K562 (cell line): Measurements from ENCODE around the gene LARP4B. TPM values are rescaled to one million over a fixed set of nuclear protein-coding genes. Genes with fewer than 3 reads are reported as not detected.

Experiments used
- ATAC-seq: fragments of 200-7000 bp; cut with Tn5 transposase; 3 replicates; pipeline ENCODE4 v1.9.1; 2020; ENCODE audit warnings: moderate library complexity
- BruUV-seq: library from RNA; stranded (reverse); fragments of 400-500 nt; replicated peaks from 2 replicates; lab custom pipeline; 2021; lab: Mats Ljungman, UMichigan
- CTCF ChIA-PET: fragments of 300-600 bp; formaldehyde crosslinking; extraction: SDS; loops from one replicate; lab custom pipeline; 2021; ENCODE audit warnings: low intra/inter-chr PET ratio; lab: Yijun Ruan, JAX
- POLR2A ChIA-PET: fragments of 300-600, 350-650 bp; sonication (Branson Sonifier 250); formaldehyde crosslinking; extraction: SDS; loops from one replicate; lab custom pipeline; 2021; ENCODE audit warnings: antibody characterized with exemption, inconsistent platforms; lab: Yijun Ruan, JAX
- DNase-seq, 4 experiments: peaks; one replicate each; pipeline versions ENCODE4 v3.0.0 to v3.0.0-alpha.2; 2011 to 2018; ENCODE audit warnings: low spot score in 3 of 4, mixed read lengths in 3 of 4; ENCODE audit errors: extremely low read depth in 1 of 4
- FAIRE-seq: peaks from 2 replicates; lab custom pipeline; 2011; peaks lifted over from hg19 to GRCh38; lab: Jason Lieb, UNC
- H2AFZ ChIP-seq: 2 replicates; pipeline ENCODE4 v1.6.0; 2011; ENCODE audit warnings: low read depth, low read length, control low read depth, inconsistent platforms
- H3K27ac ChIP-seq: fragments of 200-600 bp; 3 replicates; pipeline ENCODE4 v1.8.0; 2011; ENCODE audit warnings: low read depth, mild to moderate bottlenecking, control low read depth, inconsistent platforms, low read length, moderate library complexity, mixed read lengths; ENCODE audit errors: extremely low read depth
- H3K27me3 ChIP-seq, 2 experiments: fragments of 300-600 bp in 1 of 2; 2 replicates in 1 of 2; 3 replicates in 1 of 2; pipeline versions ENCODE4 v1.6.0 to v1.8.0; 2011; ENCODE audit warnings: inconsistent platforms in 2 of 2, low read length in 2 of 2, mild to moderate bottlenecking in 1 of 2, mixed read lengths in 1 of 2, moderate library complexity in 1 of 2; ENCODE audit not compliant: control insufficient read depth in 2 of 2, insufficient read depth in 2 of 2
- H3K36me3 ChIP-seq: fragments of 300-600 bp; 3 replicates; pipeline ENCODE4 v1.8.0; 2011; ENCODE audit warnings: mild to moderate bottlenecking, low read length, inconsistent platforms; ENCODE audit not compliant: control insufficient read depth, insufficient read depth
- H3K4me1 ChIP-seq, 2 experiments: fragments of 200-600 bp in 1 of 2; replicated peaks in 1 of 2; 2 replicates in 1 of 2; 3 replicates in 1 of 2; pipeline versions ENCODE4 v1.5.1 to v1.8.0; 2011; ENCODE audit warnings: inconsistent platforms in 2 of 2, low read length in 2 of 2, mild to moderate bottlenecking in 1 of 2, mixed read lengths in 1 of 2, moderate library complexity in 1 of 2; ENCODE audit not compliant: control insufficient read depth in 2 of 2, insufficient read depth in 2 of 2
- H3K4me2 ChIP-seq: 2 replicates; pipeline ENCODE4 v1.6.1; 2011; ENCODE audit warnings: low read length, control low read depth, inconsistent platforms, mixed read lengths; ENCODE audit not compliant: insufficient read depth
- H3K4me3 ChIP-seq: fragments of 200-600 bp; sonication (generic), shearing (Covaris generic); 2 replicates; pipeline ENCODE4 v1.5.1; 2016; ENCODE audit warnings: control low read depth, inconsistent platforms
- H3K79me2 ChIP-seq: fragments of 200-600 bp; 3 replicates; pipeline ENCODE4 v1.8.0; 2011; ENCODE audit warnings: low read length, inconsistent platforms; ENCODE audit not compliant: control insufficient read depth, insufficient read depth
- H3K9ac ChIP-seq, 2 experiments: 2 replicates each; pipeline versions ENCODE4 v1.6.0 to v1.6.1; 2011; ENCODE audit warnings: low read depth in 2 of 2, low read length in 2 of 2, control low read depth in 1 of 2, inconsistent platforms in 1 of 2, mild to moderate bottlenecking in 1 of 2, mixed read lengths in 1 of 2; ENCODE audit not compliant: insufficient read depth in 1 of 2
- H3K9me1 ChIP-seq: one replicate; pipeline ENCODE4 v1.6.0; 2011; ENCODE audit warnings: inconsistent platforms, mild to moderate bottlenecking, low read length, moderate library complexity; ENCODE audit not compliant: control insufficient read depth, insufficient read depth
- H3K9me3 ChIP-seq: replicated peaks from 2 replicates; pipeline ENCODE4 v1.5.1; 2011; ENCODE audit warnings: low read depth, low read length, inconsistent platforms; ENCODE audit not compliant: control insufficient read depth, insufficient read depth
- H4K20me1 ChIP-seq: replicated peaks from 2 replicates; pipeline ENCODE4 v1.6.1; 2011; ENCODE audit warnings: low read length, inconsistent platforms, mixed read lengths; ENCODE audit not compliant: control insufficient read depth, insufficient read depth
- ARID2 ChIP-seq: fragments of 450-650 bp; IDR thresholded peaks from 2 replicates; pipeline ENCODE4 v1.6.1; 2017; ENCODE audit warnings: antibody characterized with exemption, mild to moderate bottlenecking
- BCOR ChIP-seq: fragments of 450-650 bp; IDR thresholded peaks from 2 replicates; pipeline ENCODE4 v1.6.1; 2016
- BRCA1 ChIP-seq, 2 experiments: fragments of 450-650 bp in 1 of 2; sonication (generic) in 1 of 2; formaldehyde crosslinking in 1 of 2; IDR thresholded peaks; 2 replicates each; pipeline versions ENCODE4 v1.5.0 to v1.6.1; 2017 to 2020; ENCODE audit warnings: mild to moderate bottlenecking in 1 of 2, missing genetic modification reagents in 1 of 2
- KLF1 ChIP-seq: fragments of 450-650 bp; IDR thresholded peaks from 2 replicates; pipeline ENCODE4 v1.6.1; 2016; ENCODE audit warnings: missing genetic modification characterization, missing compliant biosample characterization
- NELFE ChIP-seq: IDR thresholded peaks from 2 replicates; pipeline ENCODE4 v1.6.1; 2011; ENCODE audit warnings: mild to moderate bottlenecking; ENCODE audit not compliant: insufficient read depth, insufficient read length
- NONO ChIP-seq, 2 experiments: fragments of 200-400 bp in 1 of 2; fragments of 450-650 bp in 1 of 2; formaldehyde crosslinking in 1 of 2; IDR thresholded peaks; 2 replicates each; pipeline ENCODE4 v1.6.1; 2017; ENCODE audit warnings: low read depth in 2 of 2, mild to moderate bottlenecking in 2 of 2, moderate library complexity in 2 of 2, low read length in 1 of 2
- NR2C2 ChIP-seq, 2 experiments: fragments of 200-800 bp in 1 of 2; sonication (Bioruptor generic) in 1 of 2; sonication (generic) in 1 of 2; formaldehyde crosslinking in 1 of 2; IDR thresholded peaks; 2 replicates each; pipeline versions ENCODE4 v1.6.1 to v1.8.0; 2016 to 2022; ENCODE audit warnings: mild to moderate bottlenecking in 1 of 2, missing compliant biosample characterization in 1 of 2, missing genetic modification characterization in 1 of 2, missing genetic modification reagents in 1 of 2
- NRF1 ChIP-seq, 2 experiments: fragments of 450-650 bp; IDR thresholded peaks in 1 of 2; conservative IDR thresholded peaks in 1 of 2; 2 replicates each; pipeline ENCODE4 v1.6.1; 2014; ENCODE audit warnings: mild to moderate bottlenecking in 2 of 2
- PHF20 ChIP-seq: fragments of 450-650 bp; IDR thresholded peaks from 2 replicates; pipeline ENCODE4 v1.6.1; 2018; ENCODE audit not compliant: partially characterized antibody
- SP1 ChIP-seq: sonication (generic); formaldehyde crosslinking; IDR thresholded peaks from 2 replicates; pipeline ENCODE4 v1.8.1; 2022; ENCODE audit warnings: mild to moderate bottlenecking, missing genetic modification reagents
- TGIF2 ChIP-seq: sonication (generic); formaldehyde crosslinking; IDR thresholded peaks from 2 replicates; pipeline ENCODE4 v1.8.1; 2022; ENCODE audit warnings: mild to moderate bottlenecking, missing genetic modification reagents, moderate library complexity
- ZNF212 ChIP-seq: fragments of 450-650 bp; formaldehyde crosslinking; IDR thresholded peaks from 2 replicates; pipeline ENCODE4 v1.4.0; 2020; ENCODE audit warnings: mild to moderate bottlenecking
- ZNF445 ChIP-seq: fragments of 250-450 bp; sonication (Bioruptor Pico); IDR thresholded peaks from 2 replicates; pipeline ENCODE4 v1.4.0; 2020; ENCODE audit warnings: low read depth, mild to moderate bottlenecking, moderate library complexity
- ZNF644 ChIP-seq: fragments of 200-800 bp; sonication (Bioruptor generic); IDR thresholded peaks from 2 replicates; pipeline ENCODE4 v1.6.1; 2016; ENCODE audit warnings: low read depth, missing genetic modification characterization, missing compliant biosample characterization
- WGBS: fragments of 100-300 bp; shearing (Covaris generic); methylation state at CpG from one replicate; pipeline ENCODE4 v1.1.6; 2016; ENCODE audit warnings: low coverage, mixed read lengths; ENCODE audit not compliant: insufficient coverage; ENCODE audit errors: missing lambda C conversion rate; 5-methylcytosine and 5-hydroxymethylcytosine counted together
- in situ Hi-C: fragments of 300-500 bp; cut with MboI; formaldehyde crosslinking; loops from 4 replicates; pipeline ENCODE4 v1.15.0; 2018; ENCODE audit warnings: inconsistent platforms, mixed read lengths
- intact Hi-C: fragments of 100-400 bp; cut with micrococcal nuclease; formaldehyde crosslinking; loops from 2 replicates; pipeline ENCODE4 v1.14.2; 2022
- polyA plus RNA-seq, 8 experiments: library from polyadenylated mRNA; depleted of rRNA in 4 of 8; stranded (reverse) in 5 of 8; unstranded in 3 of 8; fragments of >200 nt; fragmentation: Nextera tagmentation in 2 of 8; fragmentation: Illumina TruSeq in 1 of 8; extraction: Ambion mirVana in 2 of 8; extraction: Trizol in 1 of 8; gene quantifications; 2 replicates each; pipeline versions ENCODE4 v1.2.1 to v1.2.3, GENCODE V29; 2011 to 2014; ENCODE audit warnings: inconsistent platforms in 1 of 8, missing spikeins in 1 of 8
- total RNA-seq, 7 experiments: library from RNA; depleted of rRNA in 6 of 7; stranded (reverse); fragments of >200 nt in 6 of 7; fragmentation: Illumina TruSeq in 2 of 7; extraction: Trizol in 2 of 7; gene quantifications; 2 replicates each; pipeline versions ENCODE4 v1.2.1 to v1.2.3, GENCODE V29; 2011 to 2021; ENCODE audit warnings: low replicate concordance in 1 of 7

LARP4B gene
- total and polyA plus RNA-seq, 9 of the 15 experiments (the other 6 are each of a cell fraction or from before 2014, with no cell fraction given), result 11.8 to 130 (median 42.6) TPM

DNA sequence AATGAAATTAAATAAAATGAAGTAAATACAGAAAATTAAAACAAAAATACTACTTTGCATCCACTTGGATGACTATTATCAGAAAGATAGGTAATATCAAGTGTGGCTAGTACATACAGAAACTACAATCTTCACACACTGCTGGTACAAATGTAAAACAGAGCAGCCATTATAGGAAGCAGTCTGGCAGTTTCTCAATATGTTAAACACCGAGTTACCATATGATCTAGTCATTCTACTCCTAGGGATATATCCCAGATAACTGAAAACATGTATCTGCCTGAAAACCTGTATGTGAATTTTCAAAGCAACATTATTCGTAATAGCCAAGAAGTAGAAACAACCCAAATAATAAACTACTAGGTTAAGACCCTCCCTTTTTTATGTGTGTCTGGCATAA lies 33.4 kb downstream of the LARP4B start:
- WGBS, result 79% methylated on average over 2 of the region's 2 CpGs
- H3K4me1 ChIP-seq, result no peaks in the 10 kb centered on the region
- POLR2A ChIA-PET, result interaction anchor here (0.6 to 1.0 kb wide), 2 partner anchors 17 to 21 kb away, joined by 3 to 4 read pairs; no protein-coding TSS in a partner anchor
- DNase-seq (no peak), ATAC-seq (no peak), FAIRE-seq (no peak)
- intact Hi-C loops (no loop called here), in situ Hi-C loops (no loop called here)
- no peak for TF ChIP-seq PHF20
- no peak for TF ChIP-seq NONO (IDR thresholded peaks at IDR 0.05; ENCODE audit: low read depth in 2 of 2, low read length in 1 of 2)
- no peak for TF ChIP-seq ZNF445
- TF ChIP-seq NRF1 (conservative IDR thresholded peaks at IDR 0.05 in 1 of 2, IDR thresholded peaks at IDR 0.05 in 1 of 2), result no peak
- no peak for TF ChIP-seq ZNF212
- TF ChIP-seq NELFE, result no peak
- H3K4me2 ChIP-seq, result no peak overlapping the region
- peaks cover 96% of the 10 kb centered on the region for H3K79me2 ChIP-seq
- H3K9me1 ChIP-seq, result no peaks in the 10 kb centered on the region
- no peak overlapping the region for H3K4me3 ChIP-seq
- no peaks in the 10 kb centered on the region for H3K9me3 ChIP-seq
- H4K20me1 ChIP-seq, result peaks cover 4% of the 10 kb centered on the region; the same call in 1 of the 2 replicates
- CTCF ChIA-PET, result no interaction called here
- H2AFZ ChIP-seq, result no peak overlapping the region
- H3K27me3 ChIP-seq, result no peaks in the 10 kb centered on the region
- H3K36me3 ChIP-seq, result peaks cover 21% of the 10 kb centered on the region; the same call in 2 of the 3 replicates
- H3K9ac ChIP-seq, result no peak overlapping the region
- no TSS peak for BruUV-seq
- no peak overlapping the region for H3K27ac ChIP-seq

DNA sequence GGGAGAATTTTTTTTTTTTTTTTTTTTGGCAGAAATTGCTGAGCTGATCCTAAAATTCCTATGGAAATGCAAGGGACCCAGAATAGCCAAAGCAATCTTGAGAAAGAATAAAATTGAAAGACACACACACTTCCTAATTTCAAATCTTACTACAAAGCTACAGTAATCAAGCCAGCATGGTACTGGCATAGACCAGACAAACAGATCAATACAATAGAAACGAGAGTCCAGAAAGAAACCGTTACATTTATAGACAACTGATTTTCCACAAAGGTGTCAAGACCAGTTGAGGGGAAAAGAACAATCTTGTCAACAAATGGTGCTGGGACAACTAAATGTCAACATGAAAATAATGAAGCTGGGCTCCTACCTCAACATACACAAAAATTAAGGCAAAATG lies 34.5 kb downstream of the LARP4B start:
- Histone ChIP-seq H4K20me1 (peaks cover under 1% of the 10 kb centered on the region; the same call in 1 of the 2 replicates), H2AFZ (no peak overlapping the region), H3K9me3 (no peaks in the 10 kb centered on the region), H3K36me3 (peaks cover 17% of the 10 kb centered on the region; the same call in 2 of the 3 replicates), H3K27me3 (no peaks in the 10 kb centered on the region), H3K9me1 (no peaks in the 10 kb centered on the region), H3K4me2 (no peak overlapping the region), H3K79me2 (peaks cover 94% of the 10 kb centered on the region), H3K9ac (no peak overlapping the region), H3K4me1 (no peaks in the 10 kb centered on the region), H3K4me3 (no peak overlapping the region), H3K27ac (no peak overlapping the region)
- POLR2A ChIA-PET, result interaction anchor here (0.5 to 1.2 kb wide), 3 partner anchors 25 to 263 kb away, joined by 3 to 4 read pairs (median 3); no protein-coding TSS in a partner anchor
- intact Hi-C loops, result no loop called here
- ATAC-seq (no peak), DNase-seq (no peak), FAIRE-seq (no peak)
- CTCF ChIA-PET, result no interaction called here
- no peak for TF ChIP-seq TGIF2 (CRISPR knock-in tag)
- no peak for TF ChIP-seq BRCA1 (IDR thresholded peaks at IDR 0.05)
- TF ChIP-seq BRCA1 (CRISPR knock-in tag; IDR thresholded peaks at IDR 0.05), result no peak
- TF ChIP-seq NR2C2 (CRISPR knock-in tag; IDR thresholded peaks at IDR 0.05), result no peak
- no peak for TF ChIP-seq NR2C2 (tag; IDR thresholded peaks at IDR 0.05)
- no peak for TF ChIP-seq ZNF644
- TF ChIP-seq ARID2, result no peak
- no peak for TF ChIP-seq ZNF445
- no peak for TF ChIP-seq SP1 (CRISPR knock-in tag)
- no peak for TF ChIP-seq BCOR
- TF ChIP-seq KLF1, result no peak
- no TSS peak for BruUV-seq
- in situ Hi-C loops, result no loop called here
- WGBS, result 95% methylated on average over 2 of the region's 2 CpGs
